Measurements from ENCODE around the gene HYLS1. TPM values are rescaled to one million over a fixed set of nuclear protein-coding genes. Genes with fewer than 3 reads are reported as not detected.
A peak's percentile ranks its signal among the peaks of the same experiment; 100 is the strongest.

The HYLS1 gene
- total and polyA plus RNA-seq, 10 of the 15 experiments (the other 5 are each of a cell fraction or from before 2014, with no cell fraction given) = 11.7 to 35.1 (median 17.6) TPM

DNA sequence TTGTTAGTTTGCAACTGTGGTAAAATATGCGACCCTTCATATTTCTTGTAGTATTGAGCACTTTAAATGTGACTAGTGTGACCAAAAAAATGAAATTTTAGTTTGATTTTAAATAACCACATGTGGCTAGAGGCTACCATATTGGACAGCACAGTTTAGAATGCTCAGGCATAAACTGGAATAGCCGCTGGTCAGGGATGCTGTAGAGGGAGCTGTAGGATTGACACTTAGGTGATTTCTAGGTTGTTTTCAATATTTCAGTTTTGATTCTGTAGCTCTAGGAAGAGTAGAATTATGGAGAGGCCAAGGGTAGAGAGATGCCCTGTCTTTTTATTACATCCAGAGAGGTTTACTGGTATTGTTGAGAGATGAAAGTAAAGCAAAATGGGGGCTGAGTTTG is 47.6 kb downstream of the HYLS1 start:
- Histone ChIP-seq H3K36me3 (ENCODE audit: control insufficient read depth in 2 of 2, insufficient read depth in 2 of 2, low read length in 1 of 2) (no peaks in the 10 kb centered on the region), H3K27me3 (replicated peaks in 1 of 2; ENCODE audit: control insufficient read depth in 2 of 2, insufficient read depth in 2 of 2, low read length in 1 of 2) (no peaks in the 10 kb centered on the region; a peak in 1 of 4 replicates), H3K27ac (ENCODE audit: control insufficient read depth, insufficient read depth) (no peak overlapping the region), H2AFZ (ENCODE audit: control insufficient read depth, low read depth, low read length) (no peak overlapping the region), H3K4me3 (no peak overlapping the region), H3K79me2 (ENCODE audit: control insufficient read depth, insufficient read depth, low read length) (no peaks in the 10 kb centered on the region), H4K20me1 (ENCODE audit: control insufficient read depth, insufficient read depth) (no peaks in the 10 kb centered on the region), H3K9me3 (replicated peaks; ENCODE audit: control insufficient read depth, insufficient read depth, low read length) (no peaks in the 10 kb centered on the region), H3K4me1 (ENCODE audit: control insufficient read depth, insufficient read depth, low read length) (no peaks in the 10 kb centered on the region), H3K9ac (ENCODE audit: control insufficient read depth, insufficient read depth, low read length) (no peak overlapping the region), H3K4me2 (ENCODE audit: control insufficient read depth, insufficient read depth) (no peak overlapping the region)
- ChIA-PET POLR2A (no interaction called here), RAD21 (ENCODE audit: unreplicated experiment) (interaction anchor here (1.1 to 1.6 kb wide), 2 partner anchors 256 to 258 kb away, joined by 3 to 8 read pairs; no protein-coding TSS in a partner anchor), SMC1A (ENCODE audit: uncharacterized antibody, unreplicated experiment) (interaction anchor here (1.0 kb wide), 1 partner anchor 188 kb away, joined by 3 read pairs; no protein-coding TSS in a partner anchor), CTCF (interaction anchor here (0.6 to 12.1 kb wide), 6 partner anchors 9 to 364 kb away, joined by 3 to 220 read pairs (median 4); no protein-coding TSS in a partner anchor)
- FAIRE-seq (no peak), ATAC-seq (peak; percentile 53), DNase-seq (ENCODE audit: low read depth, low spot score) (no peak)
- TF ChIP-seq TARDBP (IDR thresholded peaks at IDR 0.05; ENCODE audit: borderline replicate concordance) = no peak
- TF ChIP-seq, protein P1, sequence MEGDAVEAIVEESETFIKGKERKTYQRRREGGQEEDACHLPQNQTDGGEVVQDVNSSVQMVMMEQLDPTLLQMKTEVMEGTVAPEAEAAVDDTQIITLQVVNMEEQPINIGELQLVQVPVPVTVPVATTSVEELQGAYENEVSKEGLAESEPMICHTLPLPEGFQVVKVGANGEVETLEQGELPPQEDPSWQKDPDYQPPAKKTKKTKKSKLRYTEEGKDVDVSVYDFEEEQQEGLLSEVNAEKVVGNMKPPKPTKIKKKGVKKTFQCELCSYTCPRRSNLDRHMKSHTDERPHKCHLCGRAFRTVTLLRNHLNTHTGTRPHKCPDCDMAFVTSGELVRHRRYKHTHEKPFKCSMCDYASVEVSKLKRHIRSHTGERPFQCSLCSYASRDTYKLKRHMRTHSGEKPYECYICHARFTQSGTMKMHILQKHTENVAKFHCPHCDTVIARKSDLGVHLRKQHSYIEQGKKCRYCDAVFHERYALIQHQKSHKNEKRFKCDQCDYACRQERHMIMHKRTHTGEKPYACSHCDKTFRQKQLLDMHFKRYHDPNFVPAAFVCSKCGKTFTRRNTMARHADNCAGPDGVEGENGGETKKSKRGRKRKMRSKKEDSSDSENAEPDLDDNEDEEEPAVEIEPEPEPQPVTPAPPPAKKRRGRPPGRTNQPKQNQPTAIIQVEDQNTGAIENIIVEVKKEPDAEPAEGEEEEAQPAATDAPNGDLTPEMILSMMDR (IDR thresholded peaks at IDR 0.05 in 2 of 3, conservative IDR thresholded peaks at IDR 0.05 in 1 of 3; ENCODE audit: control insufficient read depth in 2 of 3, extremely low read depth in 1 of 3, insufficient read depth in 1 of 3, low read depth in 3 of 3, low read length in 3 of 3) = peak in 2 of 3 experiments; percentile 2 to 28; a peak in 2 of 6 replicates
- 9% methylated on average over 2 of the region's 2 CpGs for WGBS (ENCODE audit: insufficient coverage, insufficient replicate concordance, low lambda C conversion rate, missing lambda C conversion rate)
- in situ Hi-C loops (cut with MboI) (no loop called here), intact Hi-C loops (cut with micrococcal nuclease; ENCODE audit: unreplicated experiment) (no loop called here)
- no TSS peak for BruUV-seq (replicated peaks)

DNA sequence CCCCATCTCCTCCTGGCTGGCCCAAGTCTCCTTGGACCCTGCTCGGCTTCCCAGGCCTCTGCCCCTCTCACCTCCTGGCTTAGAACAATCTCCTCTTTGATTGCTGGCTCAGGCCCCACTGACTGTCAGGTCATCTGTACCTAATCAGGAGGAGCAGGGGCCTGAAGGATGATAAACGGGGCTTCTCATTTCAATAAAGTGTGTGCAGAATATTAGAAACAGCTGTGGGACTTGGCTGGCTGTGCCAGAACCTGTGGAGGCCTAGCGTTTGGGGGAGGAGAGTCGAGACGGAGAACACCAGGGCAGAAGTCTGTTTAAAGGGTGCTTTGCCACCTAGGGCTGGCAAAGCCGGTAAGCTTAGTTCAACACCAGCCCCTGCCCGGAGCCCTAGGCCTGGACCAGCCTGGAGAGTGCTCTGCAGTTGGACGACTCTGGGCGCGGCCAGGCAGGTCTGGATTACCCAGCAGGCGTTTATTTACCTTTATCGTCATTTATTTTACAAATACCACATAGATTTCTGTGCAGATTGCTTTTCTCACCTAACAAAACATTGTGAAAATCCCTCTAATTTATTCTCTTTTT is 48.2 kb downstream of the HYLS1 start:
- CTCF ChIA-PET = interaction anchor here (0.6 to 12.1 kb wide), 6 partner anchors 8 to 364 kb away, joined by 3 to 220 read pairs (median 4); no protein-coding TSS in a partner anchor
- Histone ChIP-seq H3K4me2 (ENCODE audit: control insufficient read depth, insufficient read depth) (no peak overlapping the region), H4K20me1 (ENCODE audit: control insufficient read depth, insufficient read depth) (no peaks in the 10 kb centered on the region), H3K36me3 (ENCODE audit: control insufficient read depth in 2 of 2, insufficient read depth in 2 of 2, low read length in 1 of 2) (no peaks in the 10 kb centered on the region), H3K9me3 (replicated peaks; ENCODE audit: control insufficient read depth, insufficient read depth, low read length) (no peaks in the 10 kb centered on the region), H3K9ac (ENCODE audit: control insufficient read depth, insufficient read depth, low read length) (no peak overlapping the region), H3K4me3 (no peak overlapping the region), H3K27ac (ENCODE audit: control insufficient read depth, insufficient read depth) (no peak overlapping the region), H3K27me3 (replicated peaks in 1 of 2; ENCODE audit: control insufficient read depth in 2 of 2, insufficient read depth in 2 of 2, low read length in 1 of 2) (no peaks in the 10 kb centered on the region; a peak in 1 of 4 replicates), H3K4me1 (ENCODE audit: control insufficient read depth, insufficient read depth, low read length) (no peaks in the 10 kb centered on the region), H3K79me2 (ENCODE audit: control insufficient read depth, insufficient read depth, low read length) (no peaks in the 10 kb centered on the region), H2AFZ (ENCODE audit: control insufficient read depth, low read depth, low read length) (no peak overlapping the region)
- SMC1A ChIA-PET (ENCODE audit: uncharacterized antibody, unreplicated experiment) = interaction anchor here (1.0 kb wide), 1 partner anchor 188 kb away, joined by 3 read pairs; no protein-coding TSS in a partner anchor
- DNase-seq (ENCODE audit: low read depth, low spot score) (no peak), ATAC-seq (no peak), FAIRE-seq (no peak)
- 47% methylated on average over 12 of the region's 12 CpGs for WGBS (ENCODE audit: insufficient coverage, insufficient replicate concordance, low lambda C conversion rate, missing lambda C conversion rate)
- intact Hi-C loops (cut with micrococcal nuclease; ENCODE audit: unreplicated experiment) = no loop called here
- RAD21 ChIA-PET (ENCODE audit: unreplicated experiment) = interaction anchor here (1.1 to 1.6 kb wide), 2 partner anchors 255 to 258 kb away, joined by 3 to 8 read pairs; no protein-coding TSS in a partner anchor
- POLR2A ChIA-PET = no interaction called here
- BruUV-seq (replicated peaks) = no TSS peak
- in situ Hi-C loops (cut with MboI) = no loop called here
- TF ChIP-seq FOXM1 (IDR thresholded peaks at IDR 0.05; ENCODE audit: low read depth, low read length) = no peak
- no peak for TF ChIP-seq NR2C1 (IDR thresholded peaks at IDR 0.05)
- no peak for TF ChIP-seq CBFB (IDR thresholded peaks at IDR 0.05; ENCODE audit: low read depth)
- TF ChIP-seq SMAD5 (IDR thresholded peaks at IDR 0.05; ENCODE audit: low read depth) = no peak
- TF ChIP-seq, protein P2, sequence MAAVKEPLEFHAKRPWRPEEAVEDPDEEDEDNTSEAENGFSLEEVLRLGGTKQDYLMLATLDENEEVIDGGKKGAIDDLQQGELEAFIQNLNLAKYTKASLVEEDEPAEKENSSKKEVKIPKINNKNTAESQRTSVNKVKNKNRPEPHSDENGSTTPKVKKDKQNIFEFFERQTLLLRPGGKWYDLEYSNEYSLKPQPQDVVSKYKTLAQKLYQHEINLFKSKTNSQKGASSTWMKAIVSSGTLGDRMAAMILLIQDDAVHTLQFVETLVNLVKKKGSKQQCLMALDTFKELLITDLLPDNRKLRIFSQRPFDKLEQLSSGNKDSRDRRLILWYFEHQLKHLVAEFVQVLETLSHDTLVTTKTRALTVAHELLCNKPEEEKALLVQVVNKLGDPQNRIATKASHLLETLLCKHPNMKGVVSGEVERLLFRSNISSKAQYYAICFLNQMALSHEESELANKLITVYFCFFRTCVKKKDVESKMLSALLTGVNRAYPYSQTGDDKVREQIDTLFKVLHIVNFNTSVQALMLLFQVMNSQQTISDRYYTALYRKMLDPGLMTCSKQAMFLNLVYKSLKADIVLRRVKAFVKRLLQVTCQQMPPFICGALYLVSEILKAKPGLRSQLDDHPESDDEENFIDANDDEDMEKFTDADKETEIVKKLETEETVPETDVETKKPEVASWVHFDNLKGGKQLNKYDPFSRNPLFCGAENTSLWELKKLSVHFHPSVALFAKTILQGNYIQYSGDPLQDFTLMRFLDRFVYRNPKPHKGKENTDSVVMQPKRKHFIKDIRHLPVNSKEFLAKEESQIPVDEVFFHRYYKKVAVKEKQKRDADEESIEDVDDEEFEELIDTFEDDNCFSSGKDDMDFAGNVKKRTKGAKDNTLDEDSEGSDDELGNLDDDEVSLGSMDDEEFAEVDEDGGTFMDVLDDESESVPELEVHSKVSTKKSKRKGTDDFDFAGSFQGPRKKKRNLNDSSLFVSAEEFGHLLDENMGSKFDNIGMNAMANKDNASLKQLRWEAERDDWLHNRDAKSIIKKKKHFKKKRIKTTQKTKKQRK (IDR thresholded peaks at IDR 0.05; ENCODE audit: low read depth, low read length) = no peak
- no peak for TF ChIP-seq KAT2A (conservative IDR thresholded peaks at IDR 0.05; ENCODE audit: control insufficient read depth, low read depth, low read length)
- no peak for TF ChIP-seq NBN (IDR thresholded peaks at IDR 0.05)
- TF ChIP-seq NFYA (IDR thresholded peaks at IDR 0.05; ENCODE audit: borderline replicate concordance, low read depth, low read length) = no peak
- TF ChIP-seq SMC3 (IDR thresholded peaks at IDR 0.05; ENCODE audit: borderline replicate concordance, low read length) = no peak
- no peak for TF ChIP-seq SREBF2 (IDR thresholded peaks at IDR 0.05; ENCODE audit: low read length)
